ENCODE results near the gene ADGRG3. TPM values are rescaled to one million over a fixed set of nuclear protein-coding genes. Genes with fewer than 3 reads are reported as not detected.
A peak's percentile ranks its signal among the peaks of the same experiment; 100 is the strongest.

ADGRG3 gene
- total RNA-seq, 2 experiments from 2014 or later, result not detected

DNA sequence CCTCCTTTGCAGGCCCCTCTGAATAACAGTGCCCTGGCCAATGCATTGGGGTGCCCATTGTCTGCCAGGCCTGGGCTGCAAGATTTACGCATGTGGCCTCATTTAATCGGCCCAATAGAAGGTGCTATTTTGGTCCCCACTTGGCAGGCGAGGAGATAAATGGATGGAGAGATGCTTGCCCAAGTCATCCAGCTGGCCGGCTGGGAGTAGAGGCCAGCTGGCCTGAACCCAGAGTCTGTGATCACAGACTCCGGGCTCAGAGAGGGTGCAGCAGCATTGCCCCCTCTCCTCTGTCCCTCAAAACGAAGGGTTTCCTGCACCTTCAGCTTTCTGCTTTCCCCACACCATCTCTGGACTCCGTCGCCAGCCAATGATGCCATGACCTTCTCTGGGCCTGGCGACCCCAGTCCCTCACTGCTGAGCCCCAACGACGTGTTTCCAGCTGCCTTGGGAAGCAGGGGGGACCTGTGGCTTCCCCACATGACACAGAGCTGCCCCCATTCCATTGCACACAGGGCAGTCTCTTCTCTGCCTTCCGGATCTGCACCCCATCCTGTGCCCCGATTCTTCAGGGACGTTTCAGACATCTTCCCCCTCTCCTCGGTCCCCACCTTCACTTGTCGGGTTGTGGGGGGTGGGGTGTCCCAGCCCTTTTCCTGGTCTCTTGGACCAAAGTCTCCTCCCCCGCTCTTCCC, 43.2 kb upstream of the ADGRG3 start:
- CTCF ChIA-PET, result no interaction called here
- intact Hi-C loops (cut with micrococcal nuclease), result no loop called here
- no peaks in the 10 kb centered on the region for H3K36me3 Mint-ChIP-seq (ENCODE audit: low read depth)
- peaks cover 17% of the 10 kb centered on the region for H3K4me1 Mint-ChIP-seq (ENCODE audit: low read depth)
- TF ChIP-seq, protein P1, sequence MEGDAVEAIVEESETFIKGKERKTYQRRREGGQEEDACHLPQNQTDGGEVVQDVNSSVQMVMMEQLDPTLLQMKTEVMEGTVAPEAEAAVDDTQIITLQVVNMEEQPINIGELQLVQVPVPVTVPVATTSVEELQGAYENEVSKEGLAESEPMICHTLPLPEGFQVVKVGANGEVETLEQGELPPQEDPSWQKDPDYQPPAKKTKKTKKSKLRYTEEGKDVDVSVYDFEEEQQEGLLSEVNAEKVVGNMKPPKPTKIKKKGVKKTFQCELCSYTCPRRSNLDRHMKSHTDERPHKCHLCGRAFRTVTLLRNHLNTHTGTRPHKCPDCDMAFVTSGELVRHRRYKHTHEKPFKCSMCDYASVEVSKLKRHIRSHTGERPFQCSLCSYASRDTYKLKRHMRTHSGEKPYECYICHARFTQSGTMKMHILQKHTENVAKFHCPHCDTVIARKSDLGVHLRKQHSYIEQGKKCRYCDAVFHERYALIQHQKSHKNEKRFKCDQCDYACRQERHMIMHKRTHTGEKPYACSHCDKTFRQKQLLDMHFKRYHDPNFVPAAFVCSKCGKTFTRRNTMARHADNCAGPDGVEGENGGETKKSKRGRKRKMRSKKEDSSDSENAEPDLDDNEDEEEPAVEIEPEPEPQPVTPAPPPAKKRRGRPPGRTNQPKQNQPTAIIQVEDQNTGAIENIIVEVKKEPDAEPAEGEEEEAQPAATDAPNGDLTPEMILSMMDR (IDR thresholded peaks at IDR 0.05), result no peak
- DNase-seq (no peak), ATAC-seq (no peak)
- no peak overlapping the region for H3K4me3 Mint-ChIP-seq
- no peak overlapping the region for H3K27ac Mint-ChIP-seq
- no peaks in the 10 kb centered on the region for H3K9me3 Mint-ChIP-seq
- POLR2A ChIA-PET, result interaction anchor here (1.3 kb wide), 1 partner anchor 47 kb away, joined by 3 read pairs; no protein-coding TSS in a partner anchor
- peaks cover 7% of the 10 kb centered on the region for H3K27me3 Mint-ChIP-seq

DNA sequence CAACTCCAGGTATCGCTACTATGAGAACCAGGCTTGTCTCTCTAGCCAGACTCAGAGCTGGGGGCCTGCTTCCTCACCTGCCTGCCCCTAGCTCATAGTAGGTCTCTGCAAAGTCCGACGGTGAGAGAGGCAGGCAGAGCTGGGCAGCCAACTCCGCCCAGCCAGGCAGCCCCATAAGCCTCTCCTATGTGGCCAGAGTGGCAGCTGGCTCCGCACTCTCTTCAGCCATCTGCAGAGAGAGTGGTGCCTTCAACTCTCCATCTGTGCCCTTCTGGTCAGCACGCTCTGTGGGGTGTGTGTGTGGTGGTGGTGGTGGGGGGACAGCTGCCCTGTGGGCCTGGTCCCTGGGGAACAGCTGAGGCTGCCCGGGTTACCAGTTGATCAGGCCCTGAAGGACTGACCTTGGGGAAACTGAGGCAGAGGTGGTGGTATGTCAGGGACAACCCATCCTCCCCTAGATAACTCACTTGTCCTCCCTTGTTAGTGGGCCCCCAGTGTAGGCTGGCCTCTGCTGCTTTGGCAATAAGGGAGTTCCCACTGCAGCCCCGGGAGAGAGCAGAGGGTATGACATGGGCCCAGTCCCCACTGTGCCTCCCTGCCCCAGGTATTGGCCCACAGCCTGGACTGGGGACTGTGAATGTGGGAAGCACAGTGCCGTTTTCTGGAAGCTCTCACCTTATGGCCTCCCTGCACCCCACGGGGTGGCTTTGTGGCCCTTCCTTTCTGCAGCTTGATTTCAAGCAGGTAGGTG, 41.5 kb upstream of the ADGRG3 start:
- H3K9me3 Mint-ChIP-seq, result no peaks in the 10 kb centered on the region
- TF ChIP-seq, protein P1 (IDR thresholded peaks at IDR 0.05), result no peak
- intact Hi-C loops (cut with micrococcal nuclease), result no loop called here
- no peaks in the 10 kb centered on the region for H3K36me3 Mint-ChIP-seq (ENCODE audit: low read depth)
- DNase-seq, result no peak
- no peak overlapping the region for H3K4me3 Mint-ChIP-seq
- no peak overlapping the region for H3K27ac Mint-ChIP-seq
- H3K4me1 Mint-ChIP-seq (ENCODE audit: low read depth), result peaks cover 14% of the 10 kb centered on the region
- ChIA-PET CTCF (interaction anchor here (0.9 to 3.0 kb wide), 5 partner anchors 14 to 107 kb away, joined by 3 to 17 read pairs (median 3); no protein-coding TSS in a partner anchor), POLR2A (interaction anchor here (0.7 to 1.6 kb wide), 4 partner anchors 10 to 24 kb away, joined by 3 to 4 read pairs (median 4); no protein-coding TSS in a partner anchor)
- ATAC-seq, result no peak
- peaks cover 9% of the 10 kb centered on the region for H3K27me3 Mint-ChIP-seq

DNA sequence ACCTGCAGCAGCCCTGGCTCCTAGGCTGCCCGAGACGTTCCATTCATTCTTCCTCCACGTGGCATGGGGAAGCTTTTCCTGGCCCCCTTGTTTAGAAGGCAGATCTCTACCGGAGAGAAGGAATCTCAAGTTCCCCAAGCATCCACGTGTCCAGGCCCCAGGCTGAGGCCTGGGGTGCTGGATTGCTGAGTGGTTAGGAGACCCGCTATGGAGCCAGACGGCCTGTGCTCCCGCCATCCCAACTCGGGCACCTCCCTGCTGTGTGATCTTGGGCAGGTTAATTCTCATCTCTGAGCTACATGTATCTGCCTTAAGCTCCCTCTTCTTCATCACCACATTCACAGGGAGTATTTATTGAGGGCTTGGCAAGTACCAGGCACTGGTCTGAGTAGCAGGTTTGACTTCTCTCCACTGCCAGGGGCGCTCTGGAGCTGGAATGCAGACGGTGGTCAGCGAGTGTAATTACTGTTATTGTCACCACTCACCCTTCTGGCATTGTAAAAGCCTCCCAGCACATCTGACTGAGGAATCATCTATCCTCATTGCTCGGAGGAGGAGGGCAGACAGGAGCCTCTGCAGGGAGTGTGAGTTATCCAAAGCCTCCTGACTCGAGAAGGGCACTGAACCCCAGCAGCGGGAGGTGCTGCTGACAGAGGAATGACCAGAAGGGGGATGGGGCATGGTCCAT, 40.8 kb upstream of the ADGRG3 start:
- TF ChIP-seq, protein P1 (IDR thresholded peaks at IDR 0.05), result no peak
- DNase-seq (no peak), ATAC-seq (no peak)
- Mint-ChIP-seq H3K4me3 (no peak overlapping the region), H3K4me1 (ENCODE audit: low read depth) (peaks cover 14% of the 10 kb centered on the region), H3K36me3 (ENCODE audit: low read depth) (no peaks in the 10 kb centered on the region), H3K27ac (no peak overlapping the region), H3K9me3 (no peaks in the 10 kb centered on the region), H3K27me3 (peaks cover 9% of the 10 kb centered on the region)
- CTCF ChIA-PET, result interaction anchor here (0.9 to 3.0 kb wide), 6 partner anchors 13 to 107 kb away, joined by 3 to 17 read pairs (median 4); no protein-coding TSS in a partner anchor
- intact Hi-C loops (cut with micrococcal nuclease), result no loop called here
- POLR2A ChIA-PET, result interaction anchor here (0.7 to 1.6 kb wide), 4 partner anchors 10 to 25 kb away, joined by 3 to 4 read pairs (median 4); no protein-coding TSS in a partner anchor

DNA sequence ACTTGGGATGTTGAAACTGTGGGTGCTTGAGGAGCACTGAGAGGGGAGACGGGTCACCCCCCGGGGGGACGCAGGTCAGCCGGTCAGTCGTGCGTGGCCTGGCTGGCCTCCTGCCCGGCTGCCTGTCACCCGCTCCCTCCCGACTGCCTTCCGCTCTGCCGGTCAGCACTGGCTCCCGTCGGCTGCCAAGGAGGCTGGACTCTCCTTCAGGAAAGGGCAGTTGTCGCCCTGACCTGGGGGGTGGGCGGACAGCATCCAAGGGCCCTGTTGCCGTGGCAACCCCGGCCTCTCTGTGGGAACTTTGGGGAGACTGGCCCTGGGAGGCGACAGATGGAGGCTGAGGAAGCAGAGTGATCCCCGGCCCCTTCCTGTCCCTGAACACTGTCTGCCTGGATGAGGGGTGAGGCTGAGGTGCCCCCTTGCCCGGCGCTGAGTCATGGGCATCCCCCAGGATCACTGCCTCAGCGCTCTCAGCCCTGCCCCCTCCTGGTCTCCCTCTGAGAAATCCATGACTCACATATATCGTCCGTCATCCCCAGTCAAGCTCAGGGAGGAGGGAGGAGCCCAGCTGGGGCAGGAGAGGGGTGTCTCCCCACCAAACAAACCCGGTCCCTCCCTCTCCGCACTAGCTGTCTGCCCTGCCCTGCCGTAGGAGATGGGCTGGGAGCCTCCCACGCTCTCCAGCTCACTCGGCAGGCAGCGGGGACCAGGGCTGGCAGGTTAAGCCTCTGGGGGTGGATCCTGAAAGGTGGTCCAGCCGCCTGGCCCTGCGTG, 39.9 kb upstream of the ADGRG3 start, which contains the start of gene ADGRG1:
TSS of gene ADGRG1 (plus strand) at position 623 of the 774 bp plus-strand sequence. CDS start 21,658 bp downstream, outside the sequence.
- peaks cover 14% of the 10 kb centered on the region for H3K4me1 Mint-ChIP-seq (ENCODE audit: low read depth)
- ChIA-PET POLR2A (interaction anchor here (1.5 to 1.6 kb wide), 2 partner anchors 20 to 26 kb away, joined by 4 read pairs; no protein-coding TSS in a partner anchor), CTCF (interaction anchor here (0.9 to 3.0 kb wide), 4 partner anchors 13 to 27 kb away, joined by 3 to 17 read pairs (median 5); no protein-coding TSS in a partner anchor)
- H3K36me3 Mint-ChIP-seq (ENCODE audit: low read depth), result no peaks in the 10 kb centered on the region
- H3K4me3 Mint-ChIP-seq, result peak within 1 kb of the TSS; percentile 61
- intact Hi-C loops (cut with micrococcal nuclease), result no loop called here
- peaks cover 9% of the 10 kb centered on the region for H3K27me3 Mint-ChIP-seq
- DNase-seq, result peak; percentile 89
- peak within 1 kb of the TSS; percentile 57 for H3K27ac Mint-ChIP-seq
- no peaks in the 10 kb centered on the region for H3K9me3 Mint-ChIP-seq
- TF ChIP-seq, protein P1 (IDR thresholded peaks at IDR 0.05), result no peak
- ATAC-seq, result peak; percentile 97
